H1 (cell line): ENCODE data around the gene UBA6. TPM values are rescaled to one million over a fixed set of nuclear protein-coding genes. Genes with fewer than 3 reads are reported as not detected.

Experiments
- CTCF ChIA-PET: fragments of 300-600 bp; sonication (Branson Sonifier 250); formaldehyde crosslinking; loops from one replicate; lab custom pipeline; 2021; ENCODE audit not compliant: partially characterized antibody; lab: Charles Lee
- POLR2A ChIA-PET: fragments of 300-600 bp; sonication (Branson Sonifier 250); formaldehyde crosslinking; loops from one replicate; lab custom pipeline; 2021; ENCODE audit warnings: inconsistent platforms; ENCODE audit not compliant: partially characterized antibody; lab: Charles Lee
- DNase-seq, 2 experiments: peaks; one replicate each; pipeline versions ENCODE4 v3.0.0 to v3.0.0-alpha.2; 2010 to 2022; ENCODE audit warnings: low spot score in 2 of 2, low read depth in 1 of 2, mixed read lengths in 1 of 2
- FAIRE-seq: peaks from 2 replicates; lab custom pipeline; 2011; peaks lifted over from hg19 to GRCh38; lab: Jason Lieb, UNC
- H2AFZ ChIP-seq: 2 replicates; pipeline ENCODE4 v1.8.1; 2012; ENCODE audit warnings: low read length, inconsistent platforms
- H2AK5ac ChIP-seq: 2 replicates; pipeline ENCODE4 v1.6.1; 2013; ENCODE audit warnings: low read depth, low read length
- H2BK120ac ChIP-seq: replicated peaks from 2 replicates; pipeline ENCODE3; 2013; ENCODE audit warnings: low read depth, low read length, inconsistent platforms
- H2BK12ac ChIP-seq: 2 replicates; pipeline ENCODE4 v1.6.1; 2013; ENCODE audit warnings: low read depth, low read length
- H2BK15ac ChIP-seq: 2 replicates; pipeline ENCODE4 v1.6.1; 2013; ENCODE audit warnings: low read length
- H2BK20ac ChIP-seq: 2 replicates; pipeline ENCODE4 v1.6.1; 2013; ENCODE audit warnings: low read length
- H2BK5ac ChIP-seq: 2 replicates; pipeline ENCODE4 v1.6.1; 2013; ENCODE audit warnings: low read depth, low read length
- H3K14ac ChIP-seq: 2 replicates; pipeline ENCODE4 v1.6.1; 2013; ENCODE audit warnings: inconsistent platforms; ENCODE audit not compliant: insufficient read length
- H3K18ac ChIP-seq: 2 replicates; pipeline ENCODE4 v1.6.1; 2013; ENCODE audit warnings: low read length; ENCODE audit errors: extremely low read depth
- H3K23ac ChIP-seq: 2 replicates; pipeline ENCODE4 v1.6.1; 2013; ENCODE audit warnings: inconsistent platforms; ENCODE audit not compliant: insufficient read length
- H3K23me2 ChIP-seq: 2 replicates; pipeline ENCODE4 v1.6.1; 2013; ENCODE audit warnings: low read depth, low read length
- H3K27ac ChIP-seq: 2 replicates; pipeline ENCODE4 v1.6.1; 2011; ENCODE audit warnings: low read depth, low read length, inconsistent platforms
- H3K27me3 ChIP-seq, 4 experiments: replicated peaks in 1 of 4; 1 replicate in 1 of 4; 2 replicates in 3 of 4; pipeline versions ENCODE4 v1.6.1 to v1.8.1; 2011 to 2013; ENCODE audit warnings: low read length in 3 of 4, mild to moderate bottlenecking in 3 of 4, inconsistent platforms in 2 of 4, mixed read lengths in 2 of 4, moderate library complexity in 1 of 4; ENCODE audit not compliant: control insufficient read depth in 3 of 4, insufficient read depth in 3 of 4; ENCODE audit errors: extremely low read depth in 1 of 4
- H3K36me3 ChIP-seq, 4 experiments: 2 replicates each; pipeline versions ENCODE4 v1.6.1 to v1.8.1; 2011 to 2013; ENCODE audit warnings: mild to moderate bottlenecking in 4 of 4, low read length in 3 of 4, moderate library complexity in 2 of 4, control low read depth in 1 of 4, inconsistent platforms in 1 of 4; ENCODE audit not compliant: insufficient read depth in 4 of 4, control insufficient read depth in 2 of 4
- H3K4ac ChIP-seq: replicated peaks from 2 replicates; pipeline ENCODE3; 2013; ENCODE audit warnings: low read length, low read depth, mixed read lengths, inconsistent platforms; ENCODE audit not compliant: insufficient read length
- H3K4me1 ChIP-seq, 4 experiments: replicated peaks in 1 of 4; 1 replicate in 1 of 4; 2 replicates in 3 of 4; pipeline versions ENCODE4 v1.6.1 to v1.8.1; 2011 to 2013; ENCODE audit warnings: low read length in 3 of 4, inconsistent platforms in 2 of 4, mixed read lengths in 1 of 4; ENCODE audit not compliant: insufficient read depth in 4 of 4, control insufficient read depth in 3 of 4
- H3K4me2 ChIP-seq, 2 experiments: 2 replicates each; pipeline versions ENCODE4 v1.6.1 to v1.8.1; 2011 to 2013; ENCODE audit warnings: low read depth in 2 of 2, low read length in 2 of 2, control low read depth in 1 of 2, inconsistent platforms in 1 of 2, mild to moderate bottlenecking in 1 of 2; ENCODE audit not compliant: insufficient read depth in 1 of 2
- H3K4me3 ChIP-seq, 4 experiments: fragments of 200-600, 300-600 bp in 1 of 4; sonication (generic), shearing (Covaris generic), sonication (Bioruptor Twin) in 1 of 4; 2 replicates each; pipeline versions ENCODE4 v1.5.1 to v1.8.1; 2011 to 2016; ENCODE audit warnings: low read length in 4 of 4, low read depth in 3 of 4, control low read depth in 2 of 4, inconsistent platforms in 2 of 4, mild to moderate bottlenecking in 2 of 4, mixed read lengths in 1 of 4, moderate library complexity in 1 of 4; ENCODE audit not compliant: insufficient read depth in 2 of 4; ENCODE audit errors: extremely low read depth in 1 of 4
- H3K56ac ChIP-seq: replicated peaks from 2 replicates; pipeline ENCODE3; 2013; ENCODE audit warnings: low read depth, mild to moderate bottlenecking, mixed read lengths, low read length, inconsistent platforms; ENCODE audit not compliant: insufficient read length
- H3K79me1 ChIP-seq: 2 replicates; pipeline ENCODE4 v1.6.1; 2013; ENCODE audit warnings: low read depth, low read length, control low read depth
- H3K79me2 ChIP-seq, 2 experiments: 2 replicates each; pipeline versions ENCODE4 v1.6.1 to v1.8.1; 2012 to 2013; ENCODE audit warnings: low read length in 2 of 2, mild to moderate bottlenecking in 2 of 2, inconsistent platforms in 1 of 2; ENCODE audit not compliant: insufficient read depth in 2 of 2, control insufficient read depth in 1 of 2
- H3K9ac ChIP-seq, 4 experiments: replicated peaks in 1 of 4; 1 replicate in 1 of 4; 2 replicates in 3 of 4; pipeline versions ENCODE4 v1.6.1 to v1.8.1; 2011 to 2013; ENCODE audit warnings: low read depth in 3 of 4, low read length in 3 of 4, control low read depth in 2 of 4, mild to moderate bottlenecking in 2 of 4, moderate library complexity in 2 of 4, inconsistent platforms in 1 of 4; ENCODE audit errors: extremely low read depth in 1 of 4
- H3K9me3 ChIP-seq, 2 experiments: 2 replicates each; pipeline versions ENCODE4 v1.6.1 to v1.8.1; 2012 to 2013; ENCODE audit warnings: mild to moderate bottlenecking in 2 of 2, moderate library complexity in 2 of 2, control low read depth in 1 of 2, inconsistent platforms in 1 of 2, low read depth in 1 of 2, low read length in 1 of 2, mixed read lengths in 1 of 2; ENCODE audit not compliant: insufficient read depth in 2 of 2
- H4K20me1 ChIP-seq, 2 experiments: replicated peaks in 1 of 2; 2 replicates each; pipeline versions ENCODE3 to v1.8.1; 2011 to 2013; ENCODE audit warnings: inconsistent platforms in 2 of 2, low read length in 2 of 2, mild to moderate bottlenecking in 1 of 2; ENCODE audit not compliant: insufficient read depth in 2 of 2, control insufficient read depth in 1 of 2
- H4K5ac ChIP-seq: 2 replicates; pipeline ENCODE4 v1.6.1; 2013; ENCODE audit warnings: low read length, low read depth, mixed read lengths, inconsistent platforms; ENCODE audit not compliant: insufficient read length
- H4K8ac ChIP-seq: 2 replicates; pipeline ENCODE4 v1.8.0; 2013; ENCODE audit warnings: mild to moderate bottlenecking, moderate library complexity, low read length, inconsistent platforms; ENCODE audit not compliant: insufficient read depth; ENCODE audit errors: extremely low read depth
- H4K91ac ChIP-seq: replicated peaks from 2 replicates; pipeline ENCODE3; 2013; ENCODE audit warnings: low read length, mixed read lengths, inconsistent platforms; ENCODE audit not compliant: insufficient read length
- CHD2 ChIP-seq: IDR thresholded peaks from 2 replicates; pipeline ENCODE4 v1.6.1; 2012; ENCODE audit warnings: low read length, improper control_type of control experiment
- CTBP2 ChIP-seq: IDR thresholded peaks from 2 replicates; pipeline ENCODE4 v1.7.0; 2011; ENCODE audit warnings: borderline replicate concordance, mild to moderate bottlenecking, moderate library complexity, mixed read lengths, low read length; ENCODE audit not compliant: insufficient read depth, insufficient read length
- WGBS, 2 experiments: shearing (Covaris generic) in 1 of 2; methylation state at CpG; one replicate each; pipeline versions ENCODE4 v1.1.6 to v1.1.7; 2013 to 2015; ENCODE audit warnings: low lambda C conversion rate in 2 of 2, mixed read lengths in 2 of 2, inconsistent platforms in 1 of 2, low coverage in 1 of 2, missing lambda C conversion rate in 1 of 2; ENCODE audit not compliant: insufficient replicate concordance in 2 of 2, insufficient coverage in 1 of 2, insufficient read length in 1 of 2; ENCODE audit errors: extremely low coverage in 1 of 2, missing lambda C conversion rate in 1 of 2; 5-methylcytosine and 5-hydroxymethylcytosine counted together
- polyA plus RNA-seq, 7 experiments: library from polyadenylated mRNA; depleted of rRNA in 3 of 7; stranded (reverse) in 5 of 7; unstranded in 2 of 7; fragments of >200 nt in 5 of 7; fragments of 200-250 nt in 2 of 7; gene quantifications; 1 replicate in 5 of 7; 2 replicates in 1 of 7; 4 replicates in 1 of 7; pipeline versions ENCODE4 v1.2.1 to v1.2.3, GENCODE V29; 2011 to 2013; ENCODE audit warnings: missing spikeins in 2 of 7, mixed read lengths in 2 of 7
- total RNA-seq: library from RNA; stranded (reverse); fragmentation: NEBNext Ultra II Directional; extraction: Animal tissue kit (Norgen Biotek cat#: 25700); gene quantifications from 2 replicates; pipeline ENCODE4 v1.2.1, GENCODE V29; 2021

Gene UBA6
- total and polyA plus RNA-seq, 2 of the 8 experiments (the other 6 are each of a cell fraction or from before 2014, with no cell fraction given), result 17.4 to 74.3 TPM

GRCh38 chr4:67571975-67572374 is 129.0 kb downstream of the UBA6 start:
- H4K8ac ChIP-seq, result no peak overlapping the region
- no peak overlapping the region for H3K56ac ChIP-seq
- H3K4me3 ChIP-seq, result no peak overlapping the region
- no peaks in the 10 kb centered on the region for H3K9me3 ChIP-seq
- no peak overlapping the region for H2BK5ac ChIP-seq
- no peak for FAIRE-seq
- no peak overlapping the region for H2AFZ ChIP-seq
- no peaks in the 10 kb centered on the region for H3K23me2 ChIP-seq
- no peak overlapping the region for H3K4me2 ChIP-seq
- H2BK120ac ChIP-seq, result no peak overlapping the region
- H2AK5ac ChIP-seq, result no peak overlapping the region
- CTCF ChIA-PET, result no interaction called here
- no peak overlapping the region for H3K14ac ChIP-seq
- no peak overlapping the region for H3K23ac ChIP-seq
- H2BK12ac ChIP-seq, result no peak overlapping the region
- H4K5ac ChIP-seq, result no peak overlapping the region
- 95% methylated on average over 1 of the region's 1 CpG; no CpG with 5 or more reads in 1 of the 2 experiments for WGBS, 2 experiments
- H3K27ac ChIP-seq, result no peak overlapping the region
- H4K20me1 ChIP-seq, result no peaks in the 10 kb centered on the region
- no peak overlapping the region for H2BK15ac ChIP-seq
- no peak for DNase-seq
- no peak overlapping the region for H3K4ac ChIP-seq
- H4K91ac ChIP-seq, result no peak overlapping the region
- no peak overlapping the region for H3K18ac ChIP-seq
- H3K36me3 ChIP-seq, result no peaks in the 10 kb centered on the region
- H2BK20ac ChIP-seq, result no peak overlapping the region
- H3K79me2 ChIP-seq, result no peaks in the 10 kb centered on the region
- POLR2A ChIA-PET, result no interaction called here
- peaks cover 0 to 7% (median 2%) of the 10 kb centered on the region in 4 experiments; a peak in 1 of 7 replicates for H3K4me1 ChIP-seq
- no peak overlapping the region for H3K9ac ChIP-seq
- no peaks in the 10 kb centered on the region for H3K79me1 ChIP-seq
- H3K27me3 ChIP-seq, result no peaks in the 10 kb centered on the region
- TF ChIP-seq CHD2, result no peak
- no peak for TF ChIP-seq CTBP2
